NCI-H1048 (cell line): ENCODE results near the gene DDX50.
"Not testable (repeated sequence)": the region's sequence is repeated elsewhere in the genome, so short reads cannot be mapped to it uniquely, and the experiment has no call there.

Source experiments
- DNase-seq: peaks from one replicate; lab custom pipeline; 2025; lab: John Stamatoyannopoulos, UW

DDX50 gene

DNA sequence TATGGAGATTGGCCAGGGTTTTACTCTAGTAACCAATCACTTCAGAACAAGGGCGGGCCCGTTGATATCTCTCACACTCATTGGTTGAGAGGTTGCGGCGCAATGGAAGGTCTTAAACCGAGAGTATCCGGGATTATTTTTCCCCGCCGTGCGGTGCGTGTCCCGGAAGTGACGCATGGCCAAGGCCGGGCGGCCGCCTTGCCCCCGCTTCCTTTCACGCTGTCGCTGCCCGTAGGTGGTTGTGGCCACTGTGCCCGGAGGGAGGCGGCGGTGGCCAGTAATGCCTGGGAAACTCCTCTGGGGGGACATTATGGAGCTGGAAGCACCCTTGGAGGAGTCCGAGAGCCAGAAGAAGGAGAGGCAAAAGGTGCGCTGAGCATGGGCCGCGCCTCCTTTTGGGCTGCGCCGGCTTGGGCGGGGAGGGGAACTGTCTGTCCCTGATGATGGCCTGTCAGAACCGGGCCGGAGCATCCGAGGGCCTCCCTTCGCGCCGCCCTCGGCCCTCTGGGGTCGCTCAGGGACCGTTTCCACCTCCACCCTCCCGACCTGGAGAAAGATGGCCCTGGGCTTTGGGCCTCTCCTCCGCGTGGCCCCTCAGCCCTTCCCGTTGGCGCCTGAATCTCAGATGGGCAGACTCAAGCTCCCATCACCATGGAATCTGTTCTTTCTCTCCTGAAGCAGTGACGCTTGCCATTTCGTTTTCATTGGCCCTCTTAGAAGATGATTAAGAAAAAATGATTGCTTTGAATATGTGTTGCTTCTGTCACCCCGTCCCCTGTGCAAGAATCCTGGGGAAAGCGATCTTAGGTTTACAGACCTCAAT is at the start of gene DDX50:
Gene DDX50, plus strand, starts transcription at position 211 of the 823 bp plus-strand sequence. Its CDS starts 70 bp downstream, at position 281.
- DNase-seq = peak; percentile 98

DNA sequence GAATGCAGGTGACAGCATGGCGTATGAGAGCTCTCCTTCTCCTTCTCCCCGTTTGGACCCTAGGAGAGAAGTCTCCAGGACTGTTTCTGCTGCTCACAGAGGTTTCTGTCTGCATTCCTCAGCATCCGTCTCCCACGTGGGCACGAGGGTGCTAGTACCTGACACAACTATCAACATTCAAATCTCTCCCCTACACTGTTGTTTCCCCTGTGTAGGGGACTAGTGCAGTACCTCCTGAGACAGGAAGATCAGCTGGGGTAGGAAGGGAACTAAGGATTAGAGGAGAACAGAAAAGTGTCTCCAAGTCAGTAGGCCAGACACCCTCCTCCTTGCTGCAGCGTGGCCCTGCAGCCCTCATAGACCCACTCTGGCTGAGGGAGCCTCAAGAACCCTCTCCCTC is 44.8 kb upstream of the DDX50 start:
- DNase-seq = no peak

GRCh38 chr10:68857005-68857404 is 44.1 kb upstream of the DDX50 start:
- no peak for DNase-seq

- DNase-seq = no peak
These were observed 39.9 kb upstream of the DDX50 start for GRCh38 chr10:68861253-68861652.

GRCh38 chr10:68864611-68865010 is 36.5 kb upstream of the DDX50 start:
- DNase-seq = no peak

GRCh38 chr10:68868173-68868572 is 32.9 kb upstream of the DDX50 start:
- not testable (repeated sequence) for DNase-seq

GRCh38 chr10:68869623-68870022 is 31.5 kb upstream of the DDX50 start:
- no peak for DNase-seq

DNA sequence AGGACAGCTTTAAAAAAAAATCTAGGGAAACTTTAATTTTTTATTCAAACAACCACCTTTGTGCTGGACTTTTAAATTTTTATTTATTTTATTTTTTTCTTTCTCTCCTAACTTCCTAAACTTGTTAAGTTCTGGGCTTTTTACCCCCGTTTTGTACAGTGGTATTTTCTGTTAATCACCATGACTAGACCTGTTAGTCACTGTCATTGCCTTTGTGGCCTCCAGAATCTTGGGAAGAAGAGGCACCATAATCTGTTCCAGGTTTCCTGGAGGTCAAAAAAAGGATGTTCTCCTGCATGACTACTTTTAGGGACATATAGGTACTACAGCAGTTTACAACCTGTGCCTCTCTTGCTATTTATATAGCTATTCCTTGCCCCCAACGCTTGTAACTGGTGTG is 31.1 kb upstream of the DDX50 start:
- DNase-seq = no peak

DNA sequence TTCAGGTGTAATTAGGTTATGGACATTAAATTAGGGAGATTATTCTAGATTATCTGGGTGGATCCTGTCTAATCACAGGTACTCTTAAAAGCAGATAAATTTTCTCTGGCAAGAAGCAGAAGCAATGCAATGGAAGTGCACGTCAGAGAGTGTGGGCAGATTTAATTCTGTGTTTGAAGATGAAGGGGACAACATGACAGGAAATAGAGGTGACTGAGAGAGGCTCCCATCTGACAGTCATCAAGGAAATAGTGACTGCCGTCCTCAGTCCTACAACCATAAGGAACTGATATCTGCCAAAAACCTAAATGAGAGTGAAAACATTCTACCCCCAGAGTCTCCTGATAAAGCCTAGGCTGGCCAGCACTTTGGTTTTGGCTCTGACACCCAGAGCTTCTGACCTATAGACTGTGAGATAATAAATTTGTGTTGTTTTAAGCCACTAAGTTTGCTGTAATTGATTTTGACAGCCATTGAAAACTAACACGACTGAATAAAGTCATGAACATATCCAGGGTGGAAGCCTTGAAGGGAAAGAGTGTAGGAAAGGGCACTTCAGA is 30.5 kb upstream of the DDX50 start:
- DNase-seq = no peak

DNA sequence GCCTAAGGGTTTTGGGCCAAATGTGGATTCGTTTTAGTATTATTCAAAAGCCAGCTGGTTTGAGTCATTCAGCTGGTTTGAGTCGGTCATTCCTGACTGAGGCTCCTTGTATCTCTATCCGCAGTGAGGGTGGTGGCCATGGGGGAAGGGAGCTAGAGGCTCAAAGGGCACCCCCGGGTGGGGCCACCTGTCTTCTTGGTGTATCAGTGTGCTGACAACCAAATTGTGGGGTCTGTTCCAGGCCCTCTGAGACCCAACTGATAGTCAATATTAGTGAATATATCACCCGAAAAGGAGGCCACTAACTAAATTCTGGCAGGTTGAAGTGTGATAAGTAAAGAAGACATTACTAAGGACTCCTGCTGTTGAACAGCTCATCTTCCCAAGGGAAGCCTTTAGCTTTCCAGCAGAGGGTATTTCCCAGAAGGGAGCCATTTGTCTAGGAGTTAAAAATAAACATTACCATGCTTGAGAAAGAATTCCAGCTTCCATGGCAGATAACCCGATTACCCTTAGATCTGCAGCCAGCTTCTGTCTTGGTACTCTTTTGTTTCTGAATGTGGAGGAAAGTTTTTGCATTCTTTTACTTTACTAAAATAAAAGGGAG is 29.9 kb upstream of the DDX50 start:
- no peak for DNase-seq

GRCh38 chr10:68871731-68872342 is 29.3 kb upstream of the DDX50 start:
- DNase-seq = peak; percentile 83

- no peak for DNase-seq
These were observed 24.6 kb upstream of the DDX50 start for GRCh38 chr10:68876246-68877138.

DNA sequence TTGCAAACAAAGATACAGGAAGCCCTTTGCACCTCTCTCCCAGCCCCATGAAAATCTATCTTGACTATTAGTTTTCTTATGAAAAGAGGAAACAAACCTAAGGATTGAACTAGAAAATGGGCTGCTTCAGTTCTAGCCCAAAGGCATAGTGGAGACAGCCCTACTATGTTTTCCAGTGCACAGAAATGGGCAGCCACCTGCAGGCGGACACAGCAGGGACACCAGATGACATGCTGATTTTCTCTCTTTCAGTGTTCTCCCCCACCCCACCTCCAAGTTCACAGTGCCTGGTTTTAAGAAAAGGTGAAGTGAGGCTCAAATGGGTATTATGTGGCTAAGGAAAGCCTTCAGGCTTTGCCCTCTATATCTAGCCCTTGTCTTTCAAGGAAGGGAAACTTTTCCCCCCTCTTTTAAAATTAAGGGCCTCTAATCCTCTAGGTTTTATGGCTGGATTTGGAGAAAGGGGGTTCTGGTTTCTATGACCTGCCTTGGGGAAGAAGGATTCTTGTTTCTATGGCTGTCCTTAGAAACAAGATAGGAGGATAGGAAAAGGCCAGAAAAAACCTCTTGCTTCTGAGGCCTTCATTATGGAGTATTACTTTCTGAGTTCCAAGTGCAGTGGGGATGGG is 23.5 kb upstream of the DDX50 start:
- DNase-seq = no peak

DNA sequence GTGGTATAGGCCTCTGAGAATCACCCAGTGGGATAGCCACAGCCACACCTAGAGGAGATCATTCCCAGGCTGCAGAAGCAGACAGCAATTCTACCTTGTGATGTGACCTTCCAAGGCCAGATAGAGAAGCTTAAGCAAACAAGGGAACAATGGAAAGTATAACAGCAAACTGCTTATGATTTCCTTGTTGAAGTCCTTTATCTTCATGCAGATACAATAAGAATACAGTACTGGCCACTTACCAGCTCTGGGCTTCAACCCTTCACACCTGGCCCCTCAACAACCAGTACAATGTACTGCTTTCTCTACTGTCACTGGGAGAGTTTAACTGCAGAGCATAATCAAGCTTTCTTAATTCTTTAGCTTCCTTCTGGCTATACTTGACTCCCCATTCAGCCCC is 22.6 kb upstream of the DDX50 start:
- no peak for DNase-seq

- DNase-seq = no peak
These were observed 21.5 kb upstream of the DDX50 start for GRCh38 chr10:68879628-68880027.

DNA sequence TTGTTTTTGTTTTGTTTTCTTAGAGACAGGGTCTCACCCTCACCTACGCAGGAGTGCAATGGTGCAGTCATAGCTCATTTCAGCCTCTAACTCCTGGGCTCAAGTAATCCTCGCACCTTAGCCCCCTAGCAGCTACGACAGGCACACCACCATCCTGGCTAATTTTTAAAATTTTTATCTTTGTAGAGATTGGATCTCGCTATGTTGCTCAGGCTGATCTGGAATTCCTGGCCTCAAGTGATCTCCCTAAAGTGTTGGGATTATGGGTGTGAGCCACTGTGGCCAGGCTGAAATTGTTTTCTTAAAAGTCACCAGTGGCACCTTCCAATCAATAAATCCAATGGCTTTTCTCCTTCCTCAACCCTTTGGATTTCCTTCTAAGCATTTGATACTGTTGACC is 20.9 kb upstream of the DDX50 start:
- no peak for DNase-seq

DNA sequence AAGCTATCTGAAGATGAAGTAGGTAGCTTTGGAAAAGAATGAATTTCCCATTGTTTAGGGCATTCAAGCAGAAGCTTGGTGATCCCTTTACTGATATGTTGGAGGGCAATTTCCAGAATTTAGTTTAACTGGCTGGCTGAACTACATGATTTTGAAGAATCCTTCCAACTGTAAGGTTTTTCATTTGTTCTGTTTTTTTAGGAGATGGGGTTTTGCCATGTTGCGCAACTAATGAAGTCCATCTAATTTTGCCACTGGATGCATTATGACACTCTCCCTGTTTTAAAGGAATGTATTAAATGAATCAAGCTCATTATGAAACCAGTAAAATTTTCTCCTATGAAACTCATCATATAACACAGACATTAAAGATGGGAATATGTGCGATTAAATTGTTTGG is 6.1 kb upstream of the DDX50 start:
- no peak for DNase-seq

DNA sequence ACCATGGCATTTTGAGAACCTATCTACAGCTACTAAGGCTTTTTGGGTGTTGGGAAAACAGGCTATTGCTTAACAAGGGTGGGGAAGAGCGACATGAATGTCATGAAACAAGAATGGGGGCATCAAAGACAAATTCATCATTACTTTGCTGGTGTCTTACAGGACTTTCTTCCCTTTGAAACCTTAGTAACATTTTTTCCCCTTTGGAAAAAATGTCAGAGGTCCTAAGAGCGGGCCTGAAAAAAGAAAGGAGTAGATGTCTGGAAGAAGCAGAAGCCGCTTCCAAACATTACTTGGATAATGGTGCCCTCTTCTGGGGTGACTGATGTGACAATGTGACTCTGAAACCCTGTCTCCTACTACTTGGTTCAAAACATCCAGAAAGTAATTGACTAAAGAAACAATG is 3.8 kb upstream of the DDX50 start:
- DNase-seq = no peak

DNA sequence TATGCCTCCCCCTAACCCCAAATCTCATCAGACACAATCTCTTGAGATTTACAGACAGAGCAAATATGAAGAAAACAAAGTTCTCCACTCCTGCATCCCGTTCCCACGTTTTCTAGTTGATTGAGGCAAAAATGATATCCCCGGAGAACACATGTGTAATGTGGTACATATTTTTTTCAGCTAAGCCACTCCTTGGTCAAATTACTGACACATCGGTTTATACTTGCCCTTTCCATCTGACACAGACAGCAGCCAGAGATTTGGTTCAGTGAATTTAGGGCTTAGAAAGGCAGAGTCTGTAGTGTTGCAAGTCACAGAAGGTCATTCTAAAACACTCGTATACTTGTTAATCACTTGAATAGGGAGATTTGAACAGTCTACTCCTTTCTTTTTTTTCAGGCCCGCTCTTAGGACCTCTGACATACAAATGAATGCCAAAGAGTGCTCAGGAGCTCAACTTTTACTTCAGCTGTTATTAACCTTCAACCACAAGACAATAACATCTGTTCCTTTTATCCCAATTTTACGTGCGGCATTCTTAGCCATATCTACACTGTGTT is 1.8 kb upstream of the DDX50 start:
- no peak for DNase-seq

- peak; percentile 75 for DNase-seq
These were observed 549 bp upstream of the DDX50 start for GRCh38 chr10:68900427-68901104.
